ENCODE results near the gene RAB35. TPM values are rescaled to one million over a fixed set of nuclear protein-coding genes. Genes with fewer than 3 reads are reported as not detected.

RAB35 gene
- total and polyA plus RNA-seq, 9 of the 15 experiments (the other 6 are each of a cell fraction or from before 2014, with no cell fraction given), result 0.65 to 76.3 (median 38.9) TPM

DNA sequence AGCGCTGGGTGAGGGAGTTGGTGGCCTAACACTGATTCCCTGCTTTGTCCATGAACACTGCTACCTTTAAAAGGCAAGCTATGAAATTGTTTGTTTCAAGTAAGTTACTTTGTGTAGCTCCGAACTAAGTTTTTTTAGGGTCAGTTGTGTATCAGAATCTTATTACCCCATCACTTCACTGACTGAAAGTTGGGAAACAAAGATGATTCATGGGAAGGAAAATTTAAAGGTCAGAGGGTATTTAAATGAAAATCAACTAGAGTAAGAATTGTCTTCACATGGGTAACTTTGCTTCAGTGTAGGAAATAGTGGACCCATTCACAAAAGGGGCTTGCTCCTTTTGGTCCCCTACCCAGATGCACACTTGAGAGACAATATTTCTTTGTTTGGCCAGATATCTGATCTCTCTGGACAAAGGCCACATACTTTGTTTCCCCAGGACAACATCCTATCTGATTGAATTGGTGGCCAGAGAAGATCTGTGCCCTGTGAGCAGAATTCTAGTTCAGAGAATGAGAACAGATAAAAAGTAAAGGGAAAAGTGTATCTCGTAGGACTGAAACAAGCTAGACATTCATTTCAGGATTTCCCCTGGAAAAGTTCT, 53.5 kb downstream of the RAB35 start:
- intact Hi-C loops (cut with micrococcal nuclease) (no loop called here), in situ Hi-C loops (cut with MboI) (no loop called here)
- Histone ChIP-seq H2AFZ (ENCODE audit: low read depth, low read length) (no peak overlapping the region), H3K4me1 (replicated peaks in 1 of 2; ENCODE audit: control insufficient read depth in 2 of 2, insufficient read depth in 2 of 2, low read length in 2 of 2) (no peaks in the 10 kb centered on the region), H3K9me3 (replicated peaks; ENCODE audit: control insufficient read depth, insufficient read depth, low read depth, low read length) (no peaks in the 10 kb centered on the region), H3K27ac (ENCODE audit: extremely low read depth, low read depth, low read length) (no peak overlapping the region), H3K4me2 (ENCODE audit: insufficient read depth, low read length) (no peak overlapping the region), H3K36me3 (ENCODE audit: control insufficient read depth, insufficient read depth, low read length) (no peaks in the 10 kb centered on the region), H3K4me3 (no peak overlapping the region), H3K9me1 (ENCODE audit: control insufficient read depth, insufficient read depth, low read length) (no peaks in the 10 kb centered on the region), H4K20me1 (replicated peaks; ENCODE audit: control insufficient read depth, insufficient read depth, low read length) (no peaks in the 10 kb centered on the region), H3K9ac (ENCODE audit: insufficient read depth in 1 of 2, low read depth in 2 of 2, low read length in 2 of 2) (no peak overlapping the region), H3K27me3 (ENCODE audit: control insufficient read depth in 2 of 2, insufficient read depth in 2 of 2, low read length in 2 of 2) (peaks cover 43 to 64% of the 10 kb centered on the region in 2 experiments), H3K79me2 (ENCODE audit: control insufficient read depth, insufficient read depth, low read length) (no peaks in the 10 kb centered on the region)
- no peak for ATAC-seq
- ChIA-PET POLR2A (interaction anchor here (0.7 to 1.3 kb wide), 2 partner anchors 9 to 12 kb away, joined by 3 read pairs; no protein-coding TSS in a partner anchor), CTCF (ENCODE audit: low intra/inter-chr PET ratio) (no interaction called here)
- no TSS peak for BruUV-seq (replicated peaks)
- TF ChIP-seq, protein P1, sequence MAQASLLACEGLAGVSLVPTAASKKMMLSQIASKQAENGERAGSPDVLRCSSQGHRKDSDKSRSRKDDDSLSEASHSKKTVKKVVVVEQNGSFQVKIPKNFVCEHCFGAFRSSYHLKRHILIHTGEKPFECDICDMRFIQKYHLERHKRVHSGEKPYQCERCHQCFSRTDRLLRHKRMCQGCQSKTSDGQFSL (CRISPR knock-in tag; IDR thresholded peaks at IDR 0.05), result no peak
- TF ChIP-seq, protein P1 (tag; IDR thresholded peaks at IDR 0.05), result no peak
- TF ChIP-seq JUNB (CRISPR knock-in tag; conservative IDR thresholded peaks at IDR 0.05) (no peak), ZNF79 (CRISPR knock-in tag; IDR thresholded peaks at IDR 0.05; ENCODE audit: low read depth) (no peak), ARHGAP35 (IDR thresholded peaks at IDR 0.05; ENCODE audit: partially characterized antibody) (no peak), MAFG (tag; conservative IDR thresholded peaks at IDR 0.05) (no peak), BHLHE40 (IDR thresholded peaks at IDR 0.05; ENCODE audit: low read length) (no peak), GATAD2B (IDR thresholded peaks at IDR 0.05; ENCODE audit: borderline replicate concordance) (no peak)
- TF ChIP-seq, protein P2, sequence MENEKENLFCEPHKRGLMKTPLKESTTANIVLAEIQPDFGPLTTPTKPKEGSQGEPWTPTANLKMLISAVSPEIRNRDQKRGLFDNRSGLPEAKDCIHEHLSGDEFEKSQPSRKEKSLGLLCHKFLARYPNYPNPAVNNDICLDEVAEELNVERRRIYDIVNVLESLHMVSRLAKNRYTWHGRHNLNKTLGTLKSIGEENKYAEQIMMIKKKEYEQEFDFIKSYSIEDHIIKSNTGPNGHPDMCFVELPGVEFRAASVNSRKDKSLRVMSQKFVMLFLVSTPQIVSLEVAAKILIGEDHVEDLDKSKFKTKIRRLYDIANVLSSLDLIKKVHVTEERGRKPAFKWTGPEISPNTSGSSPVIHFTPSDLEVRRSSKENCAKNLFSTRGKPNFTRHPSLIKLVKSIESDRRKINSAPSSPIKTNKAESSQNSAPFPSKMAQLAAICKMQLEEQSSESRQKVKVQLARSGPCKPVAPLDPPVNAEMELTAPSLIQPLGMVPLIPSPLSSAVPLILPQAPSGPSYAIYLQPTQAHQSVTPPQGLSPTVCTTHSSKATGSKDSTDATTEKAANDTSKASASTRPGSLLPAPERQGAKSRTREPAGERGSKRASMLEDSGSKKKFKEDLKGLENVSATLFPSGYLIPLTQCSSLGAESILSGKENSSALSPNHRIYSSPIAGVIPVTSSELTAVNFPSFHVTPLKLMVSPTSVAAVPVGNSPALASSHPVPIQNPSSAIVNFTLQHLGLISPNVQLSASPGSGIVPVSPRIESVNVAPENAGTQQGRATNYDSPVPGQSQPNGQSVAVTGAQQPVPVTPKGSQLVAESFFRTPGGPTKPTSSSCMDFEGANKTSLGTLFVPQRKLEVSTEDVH (IDR thresholded peaks at IDR 0.05; ENCODE audit: low read depth, partially characterized antibody), result no peak
- no peak for FAIRE-seq
- no peak for DNase-seq (ENCODE audit: extremely low read depth in 1 of 4, low spot score in 3 of 4)
- 0% methylated on average over 3 of the region's 3 CpGs for WGBS (ENCODE audit: insufficient coverage, low coverage, missing lambda C conversion rate)
